ENCODE data around the gene MAST1.

The MAST1 gene

DNA sequence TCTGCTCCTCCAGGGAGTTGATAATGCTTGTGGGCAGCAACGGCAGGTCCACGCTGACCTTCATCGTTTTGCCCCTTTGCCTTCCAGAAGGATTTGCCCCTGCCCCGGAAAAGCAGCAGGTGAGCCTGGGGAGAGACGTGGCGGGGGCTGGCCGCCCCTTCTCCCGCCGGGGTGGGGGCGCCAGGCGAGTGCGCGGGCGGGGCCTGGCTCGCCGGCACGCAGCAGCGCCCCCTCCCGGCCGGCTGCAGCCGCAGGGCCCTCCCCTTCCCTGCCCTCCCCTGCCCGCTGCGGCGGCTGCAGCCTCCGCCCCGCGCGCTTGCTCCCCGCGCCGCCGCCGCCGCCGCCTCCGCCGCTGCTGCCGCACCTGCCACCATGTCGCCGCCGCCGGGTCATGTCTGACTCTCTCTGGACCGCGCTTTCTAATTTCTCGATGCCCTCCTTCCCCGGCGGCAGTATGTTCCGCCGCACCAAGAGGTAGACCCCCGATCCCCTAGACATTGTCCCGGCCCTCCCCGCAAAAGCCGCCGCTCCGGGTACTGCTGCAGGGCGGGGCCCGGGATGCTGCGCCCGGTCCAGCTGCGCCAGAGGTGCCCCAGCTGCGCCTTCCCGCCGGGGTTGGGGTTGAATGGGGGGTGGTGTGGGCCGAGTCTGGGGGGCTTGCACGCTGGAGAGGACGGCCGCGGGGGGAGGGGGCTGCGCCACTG, at the start of gene MAST1:
Gene MAST1 (plus strand): TSS at position 334 of the 704 bp plus-strand sequence. CDS start 58 bp downstream, at position 392.
- TF ChIP-seq, protein P1, sequence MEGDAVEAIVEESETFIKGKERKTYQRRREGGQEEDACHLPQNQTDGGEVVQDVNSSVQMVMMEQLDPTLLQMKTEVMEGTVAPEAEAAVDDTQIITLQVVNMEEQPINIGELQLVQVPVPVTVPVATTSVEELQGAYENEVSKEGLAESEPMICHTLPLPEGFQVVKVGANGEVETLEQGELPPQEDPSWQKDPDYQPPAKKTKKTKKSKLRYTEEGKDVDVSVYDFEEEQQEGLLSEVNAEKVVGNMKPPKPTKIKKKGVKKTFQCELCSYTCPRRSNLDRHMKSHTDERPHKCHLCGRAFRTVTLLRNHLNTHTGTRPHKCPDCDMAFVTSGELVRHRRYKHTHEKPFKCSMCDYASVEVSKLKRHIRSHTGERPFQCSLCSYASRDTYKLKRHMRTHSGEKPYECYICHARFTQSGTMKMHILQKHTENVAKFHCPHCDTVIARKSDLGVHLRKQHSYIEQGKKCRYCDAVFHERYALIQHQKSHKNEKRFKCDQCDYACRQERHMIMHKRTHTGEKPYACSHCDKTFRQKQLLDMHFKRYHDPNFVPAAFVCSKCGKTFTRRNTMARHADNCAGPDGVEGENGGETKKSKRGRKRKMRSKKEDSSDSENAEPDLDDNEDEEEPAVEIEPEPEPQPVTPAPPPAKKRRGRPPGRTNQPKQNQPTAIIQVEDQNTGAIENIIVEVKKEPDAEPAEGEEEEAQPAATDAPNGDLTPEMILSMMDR (IDR thresholded peaks at IDR 0.05) = no peak
- H3K9ac ChIP-seq = no peak within 1 kb of the TSS
- H2AFZ ChIP-seq = peak within 1 kb of the TSS; percentile 86
- H3K27ac ChIP-seq = no peak within 1 kb of the TSS
- peaks cover 10% of the 10 kb centered on the region for H3K4me1 ChIP-seq
- no peaks in the 10 kb centered on the region for H3K27me3 ChIP-seq (ENCODE audit: control insufficient read depth, insufficient read depth, low read length)
- no peaks in the 10 kb centered on the region for H3K9me3 ChIP-seq (ENCODE audit: control insufficient read depth, low read length)
- H3K79me2 ChIP-seq = peaks cover 9% of the 10 kb centered on the region
- H3K4me2 ChIP-seq (ENCODE audit: low read length) = peak within 1 kb of the TSS; percentile 71
- H3K4me3 ChIP-seq (ENCODE audit: low read depth, low read length) = peak within 1 kb of the TSS; percentile 42
- no peaks in the 10 kb centered on the region for H3K36me3 ChIP-seq (ENCODE audit: control insufficient read depth, insufficient read depth, low read length)

DNA sequence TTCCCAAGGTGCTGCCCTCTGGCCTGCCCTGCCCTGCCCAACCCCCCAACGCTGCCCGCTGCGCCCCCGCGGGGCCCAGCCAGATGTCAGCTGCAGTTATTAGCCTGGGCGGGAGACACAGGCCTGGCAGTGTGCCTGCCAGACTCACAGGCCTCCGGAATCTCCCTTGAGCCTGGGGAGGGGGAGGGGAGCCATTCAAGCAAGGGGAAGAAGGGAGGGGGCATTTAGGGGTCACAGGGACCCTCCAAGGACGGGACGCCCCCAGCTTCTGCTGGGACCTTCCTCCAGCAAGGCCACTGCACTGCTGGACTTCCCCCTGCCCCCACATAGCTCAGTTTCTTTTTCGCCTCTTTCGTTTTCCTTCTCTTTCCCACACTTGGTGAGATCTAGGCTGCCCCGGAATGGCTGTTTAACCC, 49.6 kb upstream of the MAST1 start:
- peaks cover 66% of the 10 kb centered on the region for H3K4me1 ChIP-seq
- peak overlapping the region; percentile 63 for H3K4me3 ChIP-seq (ENCODE audit: low read depth, low read length)

DNA sequence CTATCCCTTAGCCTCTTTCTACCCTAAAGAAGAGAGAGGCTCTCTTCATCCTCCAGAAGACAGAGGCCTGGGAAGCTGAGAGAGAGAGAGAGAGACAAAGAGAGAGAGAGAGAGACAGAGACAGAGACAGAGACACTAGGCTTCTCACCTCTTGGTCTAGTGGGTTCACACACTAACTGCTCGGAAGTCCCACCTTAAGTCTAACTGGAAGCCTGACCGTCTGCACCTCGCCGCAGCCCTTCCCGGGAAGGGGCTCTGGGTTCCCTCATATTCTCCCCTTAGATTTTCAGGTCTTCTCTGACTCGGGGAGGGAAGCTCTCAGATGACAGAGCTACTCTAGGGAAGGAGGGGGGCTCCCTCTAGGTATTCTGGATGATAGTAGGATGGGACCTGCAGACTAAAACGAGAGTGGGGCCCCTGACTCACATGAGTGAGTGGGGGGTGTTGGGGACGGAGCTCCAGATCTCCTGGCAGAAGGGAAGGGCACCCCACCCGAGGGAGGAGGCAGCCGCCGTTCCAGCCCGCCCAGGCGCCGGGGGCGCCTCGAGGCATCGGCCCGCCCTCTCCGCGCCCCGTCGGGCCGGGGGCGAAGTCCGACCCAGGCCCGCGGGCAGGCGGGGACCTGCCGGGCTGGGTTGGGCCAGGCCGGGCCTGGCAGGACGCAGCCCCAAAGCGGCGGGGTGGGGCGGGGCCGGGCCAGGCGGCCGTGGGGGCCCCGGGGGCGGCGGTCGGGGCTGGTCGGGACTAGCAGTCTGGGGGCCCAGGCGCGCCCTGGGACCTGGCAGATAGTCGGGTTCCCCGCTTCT, 49.0 kb upstream of the MAST1 start:
- Histone ChIP-seq H3K4me3 (ENCODE audit: low read depth, low read length) (peak overlapping the region; percentile 97), H3K4me2 (ENCODE audit: low read length) (peak overlapping the region; percentile 87), H3K27me3 (ENCODE audit: control insufficient read depth, insufficient read depth, low read length) (no peaks in the 10 kb centered on the region), H3K27ac (peak overlapping the region; percentile 100), H3K4me1 (peaks cover 65% of the 10 kb centered on the region), H3K9ac (peak overlapping the region; percentile 41), H3K79me2 (peaks cover 5% of the 10 kb centered on the region), H3K9me3 (ENCODE audit: control insufficient read depth, low read length) (no peaks in the 10 kb centered on the region), H2AFZ (peak overlapping the region; percentile 66), H3K36me3 (ENCODE audit: control insufficient read depth, insufficient read depth, low read length) (no peaks in the 10 kb centered on the region)
- TF ChIP-seq, protein P1 (IDR thresholded peaks at IDR 0.05) = no peak

More for the DNA sequence above, 49.6 kb upstream of the MAST1 start:
- Histone ChIP-seq H2AFZ (peak overlapping the region; percentile 66), H3K27ac (peak overlapping the region; percentile 100), H3K27me3 (ENCODE audit: control insufficient read depth, insufficient read depth, low read length) (no peaks in the 10 kb centered on the region), H3K36me3 (ENCODE audit: control insufficient read depth, insufficient read depth, low read length) (no peaks in the 10 kb centered on the region), H3K79me2 (peaks cover 5% of the 10 kb centered on the region), H3K4me2 (ENCODE audit: low read length) (peak overlapping the region; percentile 87), H3K9ac (peak overlapping the region; percentile 41), H3K9me3 (ENCODE audit: control insufficient read depth, low read length) (no peaks in the 10 kb centered on the region)
- TF ChIP-seq, protein P1 (IDR thresholded peaks at IDR 0.05) = peak; percentile 23

DNA sequence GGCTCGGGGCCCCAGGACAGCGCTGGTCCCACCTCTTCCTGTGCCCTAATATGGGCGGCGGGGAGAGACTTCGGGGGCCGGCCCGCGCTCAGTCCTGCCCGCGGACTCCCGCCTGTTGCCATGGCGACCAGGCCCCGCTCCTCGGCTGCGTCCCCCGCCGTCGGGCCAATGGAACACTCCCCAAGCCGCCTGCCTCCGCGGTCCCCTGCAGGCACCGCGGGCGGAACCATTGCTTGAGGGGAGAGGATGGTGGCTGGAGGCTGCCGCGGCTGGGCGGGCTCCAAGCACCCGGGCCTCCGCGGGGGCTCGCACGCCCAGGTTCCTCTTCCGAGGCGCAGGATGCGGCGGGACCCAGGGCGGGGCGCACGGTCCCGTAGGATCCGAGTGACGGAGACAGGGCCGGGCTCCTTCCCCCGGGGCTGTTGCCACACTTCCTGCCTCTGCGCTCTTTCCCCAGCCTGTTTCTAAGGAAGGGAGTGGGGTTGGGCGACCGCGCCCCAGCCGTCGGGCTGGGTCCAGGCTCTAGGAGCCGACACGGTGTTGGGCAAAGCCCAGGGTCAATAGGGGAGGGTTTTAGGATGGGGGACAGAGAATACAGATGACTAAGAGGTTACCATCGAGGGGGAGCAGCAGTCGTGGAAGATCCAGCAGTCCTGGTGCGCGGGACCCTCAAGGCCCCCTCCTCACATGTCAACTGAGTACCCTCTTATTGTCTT, 48.3 kb upstream of the MAST1 start:
- TF ChIP-seq, protein P1 (IDR thresholded peaks at IDR 0.05) = peak; percentile 19
- Histone ChIP-seq H3K36me3 (ENCODE audit: control insufficient read depth, insufficient read depth, low read length) (no peaks in the 10 kb centered on the region), H3K4me2 (ENCODE audit: low read length) (peak overlapping the region; percentile 87), H3K27ac (peak overlapping the region; percentile 100), H3K9me3 (ENCODE audit: control insufficient read depth, low read length) (no peaks in the 10 kb centered on the region), H3K9ac (peak overlapping the region; percentile 87), H3K4me3 (ENCODE audit: low read depth, low read length) (peak overlapping the region; percentile 97), H3K27me3 (ENCODE audit: control insufficient read depth, insufficient read depth, low read length) (no peaks in the 10 kb centered on the region), H2AFZ (peak overlapping the region; percentile 65), H3K4me1 (peaks cover 60% of the 10 kb centered on the region), H3K79me2 (peaks cover 7% of the 10 kb centered on the region)

All from parathyroid adenoma (tissue), 2 donors.